RWPE2 (cell line): ENCODE measurements around the gene CDH12.

Experiments
- ATAC-seq: fragments of 200-7000 bp; cut with Tn5 transposase; 3 replicates; pipeline ENCODE4 v1.9.1; 2021; ENCODE audit warnings: low read depth
- DNase-seq: peaks from one replicate; pipeline ENCODE4 v3.0.0-alpha.2; 2020; ENCODE audit warnings: low spot score
- H3K27ac ChIP-seq: fragments of 450-650 bp; 2 replicates; pipeline ENCODE4 v1.5.1; 2017; ENCODE audit warnings: mild to moderate bottlenecking; ENCODE audit not compliant: poor library complexity, severe bottlenecking
- H3K27me3 ChIP-seq: fragments of 250-450 bp; sonication (Bioruptor Pico); 2 replicates; pipeline ENCODE4 v1.5.1; 2021; ENCODE audit warnings: mild to moderate bottlenecking, moderate library complexity; ENCODE audit not compliant: insufficient read depth, poor library complexity, severe bottlenecking
- H3K36me3 ChIP-seq: fragments of 250-450 bp; sonication (Bioruptor Pico); 2 replicates; pipeline ENCODE4 v1.5.1; 2020; ENCODE audit warnings: low read depth, mild to moderate bottlenecking, moderate library complexity
- H3K4me1 ChIP-seq: fragments of 250-450 bp; sonication (Bioruptor Pico); 2 replicates; pipeline ENCODE4 v1.5.1; 2021; ENCODE audit warnings: mild to moderate bottlenecking, moderate library complexity; ENCODE audit not compliant: insufficient read depth, poor library complexity, severe bottlenecking
- H3K4me3 ChIP-seq: fragments of 250-450 bp; sonication (Bioruptor Pico); 2 replicates; pipeline ENCODE4 v1.5.1; 2021; ENCODE audit warnings: mild to moderate bottlenecking, moderate library complexity; ENCODE audit not compliant: severe bottlenecking
- H3K9me3 ChIP-seq: fragments of 250-450 bp; sonication (Bioruptor Pico); 2 replicates; pipeline ENCODE4 v1.5.1; 2021; ENCODE audit warnings: mild to moderate bottlenecking, moderate library complexity; ENCODE audit not compliant: severe bottlenecking
- CTCF ChIP-seq: fragments of 450-650 bp; IDR thresholded peaks from one replicate; pipeline ENCODE4 v1.5.1; 2017; ENCODE audit warnings: mild to moderate bottlenecking, moderate library complexity; ENCODE audit not compliant: poor library complexity, severe bottlenecking

The CDH12 gene

GRCh38 chr5:22709743-22710142, 143.4 kb downstream of the CDH12 start:
- H3K9me3 ChIP-seq = no peaks in the 10 kb centered on the region
- peaks cover 7% of the 10 kb centered on the region for H3K4me1 ChIP-seq
- DNase-seq (no peak), ATAC-seq (peak; percentile 99)
- H3K27ac ChIP-seq = no peak overlapping the region
- H3K27me3 ChIP-seq = no peaks in the 10 kb centered on the region
- no peak overlapping the region for H3K4me3 ChIP-seq
- H3K36me3 ChIP-seq = no peaks in the 10 kb centered on the region
- no peak for TF ChIP-seq CTCF

- H3K4me3 ChIP-seq = no peak overlapping the region
- H3K9me3 ChIP-seq = no peaks in the 10 kb centered on the region
- H3K27ac ChIP-seq = no peak overlapping the region
- H3K4me1 ChIP-seq = peaks cover 7% of the 10 kb centered on the region
- no peak for TF ChIP-seq CTCF
- no peaks in the 10 kb centered on the region for H3K27me3 ChIP-seq
- no peaks in the 10 kb centered on the region for H3K36me3 ChIP-seq
- no peak for DNase-seq
- ATAC-seq = no peak
Measured at GRCh38 chr5:22708770-22709328, 144.3 kb downstream of the CDH12 start.

- Histone ChIP-seq H3K27ac (no peak overlapping the region), H3K4me1 (peaks cover 7% of the 10 kb centered on the region), H3K27me3 (no peaks in the 10 kb centered on the region), H3K4me3 (no peak overlapping the region), H3K9me3 (no peaks in the 10 kb centered on the region), H3K36me3 (no peaks in the 10 kb centered on the region)
- no peak for ATAC-seq
- no peak for DNase-seq
- no peak for TF ChIP-seq CTCF
Measured at GRCh38 chr5:22706901-22707300, 146.2 kb downstream of the CDH12 start.

- no peak for DNase-seq
- Histone ChIP-seq H3K9me3 (no peaks in the 10 kb centered on the region), H3K4me1 (no peaks in the 10 kb centered on the region), H3K27me3 (no peaks in the 10 kb centered on the region), H3K27ac (no peak overlapping the region), H3K36me3 (no peaks in the 10 kb centered on the region), H3K4me3 (no peak overlapping the region)
- ATAC-seq = no peak
- TF ChIP-seq CTCF = peak; percentile 34
Measured at GRCh38 chr5:22699319-22699718, 153.8 kb downstream of the CDH12 start.

GRCh38 chr5:22693121-22693520, 160.0 kb downstream of the CDH12 start:
- Histone ChIP-seq H3K4me3 (no peak overlapping the region), H3K27ac (no peak overlapping the region), H3K27me3 (no peaks in the 10 kb centered on the region), H3K4me1 (no peaks in the 10 kb centered on the region), H3K9me3 (no peaks in the 10 kb centered on the region), H3K36me3 (no peaks in the 10 kb centered on the region)
- DNase-seq (no peak), ATAC-seq (no peak)
- no peak for TF ChIP-seq CTCF
